ENCODE results near the gene UQCR11. TPM values are rescaled to one million over a fixed set of nuclear protein-coding genes. Genes with fewer than 3 reads are reported as not detected.

UQCR11 gene
- total and polyA plus RNA-seq, 2 of the 8 experiments (the other 6 are each of a cell fraction or from before 2014, with no cell fraction given), result 162 to 171 TPM

DNA sequence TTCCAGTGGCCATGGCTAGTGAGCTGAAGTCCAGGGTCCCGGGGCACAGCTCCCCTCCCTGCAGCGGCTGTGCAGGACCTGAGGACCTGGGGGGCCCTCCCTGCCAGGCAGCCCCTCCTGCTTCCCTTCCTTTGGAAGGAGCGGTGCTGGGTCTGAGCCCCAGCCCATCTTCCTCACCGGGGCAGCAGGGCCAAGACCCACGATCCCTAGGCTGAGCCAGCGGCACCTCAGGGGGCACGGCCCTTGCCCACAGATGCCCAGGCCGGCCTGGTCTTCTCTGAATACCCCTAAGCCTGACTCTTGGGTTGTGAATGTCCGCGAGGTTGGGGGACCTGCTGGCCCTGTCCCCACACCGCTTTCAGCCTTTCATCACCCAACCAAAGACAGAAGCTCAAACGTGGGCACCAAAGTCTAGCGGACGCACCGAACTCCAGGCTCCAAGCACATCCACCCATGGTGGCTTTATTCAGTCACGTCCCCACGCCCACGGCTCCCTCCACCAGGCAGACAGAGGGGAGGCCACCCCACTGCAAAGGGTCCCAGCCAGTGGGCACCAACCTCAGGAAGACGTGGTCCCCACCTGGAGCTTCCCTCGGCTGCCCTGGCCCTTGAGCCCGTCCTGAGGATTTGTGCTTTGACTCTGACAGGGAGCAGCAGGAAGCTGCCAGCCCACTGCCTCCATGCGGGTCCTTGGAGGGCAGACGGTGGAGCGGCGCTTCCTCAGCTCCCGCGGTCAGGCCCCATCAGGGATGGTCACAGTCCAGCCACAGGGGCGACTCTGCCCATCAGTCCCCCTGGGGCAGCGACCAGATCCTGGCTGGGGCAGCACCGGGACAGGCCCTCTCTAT lies 28.8 kb downstream of the UQCR11 start (continued):
- TF ChIP-seq RAD21 (IDR thresholded peaks at IDR 0.05 in 1 of 2, conservative IDR thresholded peaks at IDR 0.05 in 1 of 2; ENCODE audit: low read depth in 2 of 2, low read length in 2 of 2) (no peak), EGR1 (IDR thresholded peaks at IDR 0.05; ENCODE audit: borderline replicate concordance, low read depth, low read length) (no peak), SP2 (IDR thresholded peaks at IDR 0.05; ENCODE audit: low read length) (no peak)
